GM12874 (cell line): Measurements from ENCODE around the gene HSPB1.

Experiments used
- CTCF ChIP-seq: IDR thresholded peaks from 2 replicates; pipeline ENCODE4 v1.5.1; 2011; ENCODE audit warnings: low read depth, mild to moderate bottlenecking, control low read depth, low read length, moderate library complexity; ENCODE audit not compliant: insufficient read depth

The HSPB1 gene

GRCh38 chr7:76302347-76303201 lies at the start of gene HSPB1:
HSPB1 (plus strand) TSS chr7:76302673; CDS start chr7:76302713, 40 bp downstream.
- TF ChIP-seq CTCF = 0 out of 2 replicates have a peak, but pooled peaks have one; percentile 1

- no peak for TF ChIP-seq CTCF
Observed at GRCh38 chr7:76254781-76255180, 47.7 kb upstream of the HSPB1 start.

- TF ChIP-seq CTCF = no peak
Observed at GRCh38 chr7:76257973-76258372, 44.5 kb upstream of the HSPB1 start.

- TF ChIP-seq CTCF = no peak
Observed at GRCh38 chr7:76259124-76260093, 43.1 kb upstream of the HSPB1 start.

GRCh38 chr7:76260171-76260703 lies 42.2 kb upstream of the HSPB1 start:
- no peak for TF ChIP-seq CTCF

- no peak for TF ChIP-seq CTCF
Observed at GRCh38 chr7:76261329-76261728, 41.1 kb upstream of the HSPB1 start.

GRCh38 chr7:76261931-76262330 lies 40.5 kb upstream of the HSPB1 start:
- no peak for TF ChIP-seq CTCF
